ENCODE results near the gene TMCC3.
"Not testable (repeated sequence)": the region's sequence is repeated elsewhere in the genome, so short reads cannot be mapped to it uniquely, and the experiment has no call there.

The TMCC3 gene

DNA sequence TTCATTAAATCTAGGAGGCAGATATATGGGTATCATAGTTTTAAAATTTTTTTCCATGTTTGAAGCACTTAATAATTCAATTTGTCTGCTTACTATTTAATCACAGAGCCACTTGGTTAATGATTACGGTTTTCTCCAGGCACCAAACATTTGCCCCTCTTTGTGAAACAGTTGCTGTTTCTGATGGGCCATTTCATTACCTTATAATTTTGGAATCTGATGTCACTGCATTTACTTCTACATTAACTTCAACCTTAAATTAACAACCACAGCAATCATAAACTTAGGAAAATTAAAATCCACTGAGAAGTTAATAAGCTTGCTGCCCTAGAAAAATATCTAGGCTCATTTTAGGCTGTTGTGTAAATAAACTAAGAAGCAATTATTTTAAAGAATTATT lies 17.0 kb downstream of the TMCC3 start:
- no peak for DNase-seq

DNA sequence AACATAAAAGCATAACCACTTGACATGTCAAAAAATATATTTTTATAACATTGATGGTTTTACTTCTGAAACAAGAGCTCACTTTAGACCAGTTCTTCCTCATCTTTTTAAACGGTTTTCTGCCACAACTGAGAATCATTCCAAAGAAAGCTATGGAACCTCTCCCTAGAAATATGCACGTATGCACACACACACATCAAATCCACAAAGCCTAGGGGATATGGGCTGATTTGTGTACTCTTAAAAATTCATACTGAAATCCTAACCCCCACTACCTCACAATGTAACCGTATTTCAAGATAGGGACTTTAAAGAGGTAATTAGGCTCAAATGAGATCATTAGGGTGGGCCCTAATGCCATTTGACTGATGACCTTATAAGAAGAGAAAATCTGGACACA lies 19.3 kb downstream of the TMCC3 start:
- DNase-seq, result no peak

DNA sequence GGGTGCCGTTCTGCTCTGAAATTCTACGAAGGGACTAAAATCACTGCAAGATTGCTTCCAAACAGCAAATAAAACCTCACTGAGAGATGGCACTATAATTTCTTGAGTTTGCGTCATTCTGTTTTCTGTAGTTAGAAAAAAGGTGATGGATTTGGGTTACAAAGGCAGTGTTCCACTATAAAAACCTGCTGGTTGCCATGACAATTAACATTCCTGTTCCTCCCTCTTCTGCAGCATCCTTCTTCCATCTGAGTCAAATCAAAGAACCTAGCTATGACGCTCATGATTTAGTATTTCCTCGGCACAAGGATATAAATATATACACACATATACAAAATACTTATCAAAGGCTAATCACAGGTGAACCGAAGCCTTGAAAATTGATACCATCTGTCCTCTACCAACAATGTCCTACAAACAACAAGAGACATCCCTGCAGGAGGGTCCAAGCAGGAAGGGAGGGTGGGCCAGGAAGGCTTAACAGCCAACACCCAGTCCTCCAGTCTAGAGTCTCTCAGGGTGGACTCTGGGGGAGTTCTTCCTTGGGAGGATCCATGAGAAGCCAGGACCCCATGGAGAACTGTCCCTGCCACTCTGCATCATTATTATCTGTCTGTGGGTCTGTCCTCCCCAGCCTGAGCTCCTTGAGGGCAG lies 21.4 kb downstream of the TMCC3 start:
- no peak for DNase-seq

GRCh38 chr12:94628369-94628768 lies 22.0 kb downstream of the TMCC3 start:
- no peak for DNase-seq

GRCh38 chr12:94625531-94625930 lies 24.8 kb downstream of the TMCC3 start:
- no peak for DNase-seq

DNA sequence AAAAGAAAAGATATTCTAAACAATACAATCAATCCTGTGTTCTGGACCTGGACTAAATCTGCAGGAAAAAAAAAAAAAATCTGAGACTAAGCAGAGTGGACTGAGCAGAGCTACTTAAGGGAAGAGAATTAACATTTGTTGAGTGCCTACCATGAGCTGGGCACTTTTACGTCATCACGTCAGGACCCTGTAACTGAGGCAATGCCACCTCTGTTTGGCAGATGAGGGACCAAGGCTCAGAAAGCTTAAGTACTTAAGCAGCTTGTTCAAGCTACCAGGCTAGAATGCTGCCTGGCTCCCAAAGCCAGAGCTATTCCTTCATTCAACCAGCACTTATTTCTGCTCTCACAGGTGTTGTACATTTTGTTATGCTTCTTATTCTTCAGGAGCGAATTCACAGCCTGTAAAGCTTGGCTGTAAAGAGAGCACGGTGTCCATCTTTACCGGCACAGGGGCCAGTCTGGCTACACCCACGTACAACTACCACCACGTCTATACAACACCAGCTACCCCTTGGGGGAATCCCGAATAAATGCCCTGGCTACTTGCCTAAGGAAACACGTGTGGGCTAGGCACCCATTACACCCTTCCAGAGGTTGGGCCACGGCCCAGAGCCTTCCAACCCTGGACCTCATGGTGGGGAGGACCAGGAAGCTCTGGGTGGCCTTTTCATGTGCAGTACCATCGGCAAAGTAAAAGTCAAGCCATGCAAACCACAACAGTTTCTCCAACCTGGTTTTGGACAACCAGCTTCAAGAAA lies 27.0 kb downstream of the TMCC3 start:
- DNase-seq, result no peak

GRCh38 chr12:94622475-94622874 lies 27.9 kb downstream of the TMCC3 start:
- DNase-seq, result no peak

GRCh38 chr12:94621662-94622359 lies 28.5 kb downstream of the TMCC3 start:
- peak; percentile 50 to 59 for DNase-seq

DNA sequence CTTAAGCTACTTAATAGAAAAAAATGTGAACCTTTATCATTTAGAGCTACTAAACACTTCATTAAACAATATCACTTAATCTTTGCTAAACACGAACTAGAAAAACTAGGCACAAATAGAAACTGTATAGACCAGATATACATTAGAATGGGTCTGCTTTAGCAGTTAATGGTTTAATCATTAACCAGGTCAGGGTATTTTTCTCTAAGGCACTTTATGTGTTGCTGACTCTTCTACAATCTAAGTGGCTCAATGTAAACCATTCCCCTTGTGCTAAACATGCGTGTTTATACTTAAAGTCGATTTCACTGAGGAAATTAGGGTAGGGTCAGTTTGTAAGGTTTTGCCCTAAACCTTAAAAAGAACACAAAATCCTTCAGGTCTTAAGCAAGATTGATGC lies 29.7 kb downstream of the TMCC3 start:
- DNase-seq, result no peak

DNA sequence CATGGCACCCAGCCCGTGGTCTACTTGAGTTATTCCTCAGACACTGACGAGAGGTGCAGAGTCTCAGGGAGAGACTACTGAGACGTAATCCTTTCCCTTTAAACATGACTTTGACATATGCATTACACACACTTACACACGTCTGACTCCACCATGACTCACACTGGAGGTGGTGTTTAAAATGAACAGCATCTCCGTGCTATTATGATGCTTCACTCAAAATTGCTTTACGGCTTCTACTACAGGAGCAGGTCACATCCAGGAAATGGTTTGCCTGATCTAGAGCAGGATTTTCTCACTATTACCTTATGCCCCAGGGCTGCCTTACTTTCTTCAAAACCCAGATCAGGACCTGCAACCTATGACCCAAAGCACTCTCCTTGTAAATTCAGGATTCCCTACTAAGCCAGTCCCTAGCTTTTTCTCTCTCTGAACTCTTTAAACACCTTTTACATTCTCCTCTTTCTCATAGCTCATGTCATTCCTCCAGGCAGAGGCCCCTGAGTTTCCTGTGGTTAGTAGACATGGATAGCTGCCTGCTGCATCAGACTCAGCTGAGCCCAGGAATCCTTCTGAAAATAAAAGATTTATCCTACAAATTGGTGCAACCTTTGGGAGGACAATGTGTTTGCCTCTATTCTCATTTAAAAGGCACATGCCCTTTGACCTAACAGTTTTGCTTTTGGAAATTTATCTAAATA lies 31.2 kb downstream of the TMCC3 start:
- peak; percentile 44 to 54 for DNase-seq

DNA sequence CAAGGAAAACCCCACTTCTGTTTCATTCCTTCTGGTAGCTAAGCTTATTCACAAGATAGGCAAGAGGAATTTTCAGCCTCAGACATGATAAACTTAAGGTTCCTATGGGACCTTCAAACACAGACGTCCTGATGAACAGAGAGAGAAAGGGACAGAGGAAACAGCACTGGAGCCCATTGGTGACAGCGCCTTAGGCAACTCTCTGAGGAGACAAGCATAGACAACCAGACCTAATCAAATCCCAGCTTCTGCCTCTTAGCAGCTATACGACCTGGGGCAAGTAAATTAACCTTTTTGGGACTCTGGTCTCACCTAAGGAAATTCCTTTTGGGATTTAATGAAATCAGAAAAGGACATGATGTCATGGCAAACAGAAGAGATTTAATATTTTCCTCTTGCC lies 33.3 kb downstream of the TMCC3 start:
- no peak for DNase-seq

DNA sequence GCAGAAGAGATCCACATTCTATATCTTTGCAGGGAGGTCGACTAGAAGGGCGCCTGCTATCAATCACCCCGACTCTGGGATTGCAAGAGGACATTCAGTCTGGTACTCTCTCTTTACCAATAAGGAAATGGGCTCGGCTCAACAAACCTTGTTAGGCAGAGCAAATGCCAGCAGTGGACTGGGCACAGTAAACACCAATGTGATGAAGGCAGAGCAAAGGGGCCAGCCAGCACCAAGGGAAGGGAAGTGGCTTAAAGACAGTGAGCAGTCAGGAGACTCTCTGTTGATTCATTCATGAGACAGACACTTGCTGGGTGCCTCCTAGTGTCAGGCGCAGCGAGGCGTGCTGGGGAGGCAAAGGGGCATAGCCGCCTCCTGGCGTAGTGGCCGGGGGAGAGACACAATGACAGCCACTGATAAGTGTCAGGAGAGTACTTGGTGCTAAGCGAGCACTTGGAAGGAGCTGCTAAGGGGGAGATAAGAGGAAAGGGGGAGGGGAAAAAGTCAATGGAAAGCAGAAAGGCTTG lies 34.1 kb downstream of the TMCC3 start:
- no peak for DNase-seq

GRCh38 chr12:94615260-94616181 lies 34.8 kb downstream of the TMCC3 start:
- DNase-seq, result no peak

- DNase-seq, result no peak
These were observed 36.1 kb downstream of the TMCC3 start for GRCh38 chr12:94614288-94614721.

DNA sequence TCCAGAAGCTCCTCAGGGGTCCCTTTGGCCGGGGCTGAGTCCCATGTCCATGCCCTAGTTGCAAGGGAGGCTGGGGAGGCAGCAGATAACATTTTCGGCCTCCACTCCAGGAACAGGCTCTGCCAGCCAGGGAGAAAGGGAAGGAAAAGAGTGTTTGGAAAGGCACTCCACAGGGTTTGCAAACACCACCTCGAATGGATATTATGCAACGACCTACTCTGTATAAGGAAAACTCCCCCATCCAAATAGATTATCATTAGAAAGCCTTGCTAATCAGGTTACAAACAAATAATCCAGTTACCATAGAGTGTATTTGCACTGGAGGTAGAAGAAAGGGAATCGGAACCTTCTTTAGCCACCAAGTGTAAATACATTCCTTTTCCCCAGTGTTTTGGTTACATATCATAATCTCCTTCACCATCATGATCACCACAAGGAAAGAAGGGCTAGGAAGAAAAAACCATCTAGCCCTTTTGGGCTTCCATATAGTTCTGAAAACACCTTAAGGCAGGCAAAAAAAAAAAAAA lies 40.4 kb downstream of the TMCC3 start:
- no peak for DNase-seq

GRCh38 chr12:94606810-94607209 lies 43.5 kb downstream of the TMCC3 start:
- not testable (repeated sequence) for DNase-seq

DNA sequence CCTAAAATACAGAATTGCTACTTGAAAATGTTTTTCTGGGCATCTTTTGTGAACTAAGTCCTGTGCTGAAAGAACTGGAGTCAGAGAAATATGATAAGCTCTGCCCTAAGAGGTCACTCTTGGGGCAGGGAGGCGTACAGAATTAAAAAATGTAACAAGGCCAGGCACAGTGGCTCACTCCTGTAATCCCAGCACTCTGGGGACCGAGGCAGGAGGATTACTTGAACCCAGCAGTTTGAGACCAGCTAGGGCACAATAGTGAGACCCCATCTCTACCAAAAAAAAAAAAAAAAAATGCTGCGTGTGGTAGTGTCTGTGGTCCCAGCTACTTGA lies 46.0 kb downstream of the TMCC3 start:
- DNase-seq, result no peak

GRCh38 chr12:94603434-94604365 lies 46.7 kb downstream of the TMCC3 start:
- peak; percentile 55 to 70 for DNase-seq

DNA sequence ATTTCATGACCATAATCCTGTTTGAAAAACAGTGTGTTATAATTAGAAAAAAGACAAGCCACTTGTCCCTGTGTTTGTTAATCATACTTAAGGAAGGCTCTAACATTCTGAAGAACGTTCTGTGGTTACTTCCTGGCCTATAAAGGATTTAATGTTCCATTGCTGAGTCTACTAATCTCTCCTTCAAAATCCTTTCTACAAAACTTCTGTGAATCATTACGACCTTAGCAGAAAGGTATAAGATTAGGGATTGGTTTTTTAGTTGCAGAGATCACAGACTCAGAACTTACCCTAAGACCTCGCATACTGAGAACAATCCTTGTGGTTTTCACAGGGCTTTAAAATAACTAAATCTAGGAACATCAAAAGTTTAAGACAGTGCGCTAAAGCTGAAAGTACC lies 48.3 kb downstream of the TMCC3 start:
- DNase-seq, result no peak

DNA sequence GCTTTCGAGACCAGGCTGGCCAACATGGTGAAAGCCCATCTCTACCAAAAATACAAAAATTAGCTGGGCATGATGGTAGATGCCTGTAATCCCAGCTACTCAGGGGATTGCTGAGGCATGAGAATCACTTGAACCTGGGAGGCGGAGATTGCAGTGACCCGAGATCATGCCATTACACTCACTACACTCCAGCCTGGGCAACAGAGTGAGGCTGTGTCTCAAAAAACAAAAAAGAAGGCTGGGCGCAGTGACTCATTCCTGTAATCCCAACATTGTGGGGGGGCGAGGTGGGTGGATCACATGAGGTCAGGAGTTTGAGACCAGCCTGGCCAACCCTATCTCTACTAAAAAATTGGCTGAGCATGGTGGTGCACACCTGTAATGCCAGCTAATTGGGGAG lies 49.0 kb downstream of the TMCC3 start:
- not testable (repeated sequence) for DNase-seq

DNA sequence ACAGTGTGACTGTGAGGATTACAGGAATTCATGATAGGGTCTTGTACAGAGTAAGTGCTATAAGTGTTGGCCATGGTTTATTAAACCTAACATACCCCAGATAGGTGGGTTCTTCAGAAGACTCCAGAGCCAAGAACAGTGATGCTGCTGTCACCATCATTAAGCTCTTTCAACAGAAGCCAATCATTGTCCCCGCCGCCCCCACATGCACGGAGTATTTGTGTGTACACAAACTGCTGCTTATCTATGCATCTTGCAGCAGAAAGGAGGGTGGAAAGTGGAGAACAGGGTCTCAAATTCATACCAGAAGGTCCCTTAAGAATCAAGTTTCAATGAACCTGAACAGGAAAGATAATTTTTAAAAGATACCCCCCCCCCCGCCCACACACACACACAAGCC lies 51.2 kb downstream of the TMCC3 start:
- DNase-seq, result no peak

Measured in activated T-cell treated with anti-CD3 and anti-CD28 coated beads, Interleukin-2, amount 50 U/mL, for 48 hours (primary cell).